8988T (cell line): ENCODE measurements around the gene FERMT3.
"Not testable (repeated sequence)": the region's sequence is repeated elsewhere in the genome, so short reads cannot be mapped to it uniquely, and the experiment has no call there.

Experiments used
- DNase-seq: peaks from one replicate; pipeline ENCODE4 v3.0.0; 2011

FERMT3 gene

GRCh38 chr11:64237484-64237951 is 31.0 kb downstream of the FERMT3 start:
- DNase-seq = no peak

DNA sequence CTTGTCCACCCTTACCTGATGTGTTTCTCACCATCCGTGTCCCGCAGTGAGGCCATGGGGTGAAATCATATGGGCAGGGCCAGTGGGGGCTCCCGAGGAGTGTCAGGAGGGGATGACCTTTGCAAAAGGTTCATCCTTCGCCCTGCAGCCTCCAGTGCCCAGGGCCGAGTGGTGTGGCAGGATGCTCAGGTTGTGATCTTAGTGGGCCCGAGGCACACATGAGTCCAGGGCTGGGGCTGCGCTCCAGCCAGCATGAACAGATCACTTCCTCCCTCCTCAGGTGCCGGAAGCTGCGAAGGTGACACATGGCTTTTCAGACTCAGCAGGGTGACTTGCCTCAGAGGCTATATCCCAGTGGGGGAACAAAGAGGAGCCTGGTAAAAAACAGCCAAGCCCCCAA is 31.6 kb downstream of the FERMT3 start:
- DNase-seq = no peak

GRCh38 chr11:64238999-64239398 is 32.5 kb downstream of the FERMT3 start:
- no peak for DNase-seq

- DNase-seq = no peak
Observed at GRCh38 chr11:64239662-64240434, 33.3 kb downstream of the FERMT3 start.

DNA sequence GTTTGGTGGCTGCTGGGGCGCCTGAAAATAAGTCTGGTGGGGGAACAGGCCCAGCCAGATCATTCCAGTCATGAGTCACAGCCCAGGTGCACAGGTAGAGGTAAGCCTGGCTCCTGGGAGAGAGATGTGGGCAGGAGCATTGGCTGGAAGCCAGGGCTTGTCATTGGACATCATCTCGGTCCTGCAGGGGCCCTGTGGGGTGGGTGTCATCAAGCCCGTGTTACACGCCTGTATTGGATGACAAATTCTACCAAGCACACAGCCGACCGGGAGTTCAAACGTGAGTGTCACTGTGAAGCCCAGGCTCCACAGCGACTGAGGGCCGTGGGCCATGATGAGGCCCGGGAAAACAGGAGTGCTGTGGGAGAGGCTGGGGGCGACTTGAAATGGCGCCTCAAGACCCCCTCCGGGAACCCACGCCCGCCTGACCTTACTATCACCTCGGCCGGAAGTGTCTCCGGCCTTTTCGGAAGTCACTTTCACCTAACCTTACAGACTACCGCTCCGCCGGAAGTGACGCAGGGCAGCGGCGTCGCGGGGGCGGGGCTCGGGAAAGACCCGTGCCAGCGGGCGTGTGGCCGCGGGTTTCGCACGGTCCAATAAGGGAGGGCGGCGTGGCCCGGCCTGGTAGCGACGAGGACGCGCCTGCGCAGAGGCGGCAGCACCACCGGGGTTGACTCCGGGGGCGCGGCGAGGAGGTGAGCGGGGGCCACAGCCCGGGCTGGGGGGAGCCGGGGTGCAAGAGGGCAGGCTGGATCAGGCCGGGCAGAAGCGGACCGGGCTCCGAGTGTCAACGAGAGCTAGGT is 34.1 kb downstream of the FERMT3 start, which contains the start of gene FKBP2:
FKBP2 (plus strand) TSS at position 661 of the 806 bp plus-strand sequence. CDS start 1,293 bp downstream, outside the sequence.
- peak; percentile 100 for DNase-seq

DNA sequence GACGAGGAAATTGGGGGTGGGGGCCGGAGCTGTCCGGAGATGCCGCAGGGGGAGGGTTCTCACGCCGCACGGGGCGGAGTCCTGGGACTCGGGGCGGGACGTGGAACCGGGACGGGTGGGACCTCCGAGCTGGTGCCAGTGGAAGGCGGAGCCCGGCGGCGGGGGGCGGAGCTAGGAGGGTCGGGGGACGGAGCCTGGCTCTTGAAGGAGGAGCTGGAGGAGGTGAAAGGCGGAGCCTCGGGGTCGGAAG is 34.6 kb downstream of the FERMT3 start:
- no peak for DNase-seq

DNA sequence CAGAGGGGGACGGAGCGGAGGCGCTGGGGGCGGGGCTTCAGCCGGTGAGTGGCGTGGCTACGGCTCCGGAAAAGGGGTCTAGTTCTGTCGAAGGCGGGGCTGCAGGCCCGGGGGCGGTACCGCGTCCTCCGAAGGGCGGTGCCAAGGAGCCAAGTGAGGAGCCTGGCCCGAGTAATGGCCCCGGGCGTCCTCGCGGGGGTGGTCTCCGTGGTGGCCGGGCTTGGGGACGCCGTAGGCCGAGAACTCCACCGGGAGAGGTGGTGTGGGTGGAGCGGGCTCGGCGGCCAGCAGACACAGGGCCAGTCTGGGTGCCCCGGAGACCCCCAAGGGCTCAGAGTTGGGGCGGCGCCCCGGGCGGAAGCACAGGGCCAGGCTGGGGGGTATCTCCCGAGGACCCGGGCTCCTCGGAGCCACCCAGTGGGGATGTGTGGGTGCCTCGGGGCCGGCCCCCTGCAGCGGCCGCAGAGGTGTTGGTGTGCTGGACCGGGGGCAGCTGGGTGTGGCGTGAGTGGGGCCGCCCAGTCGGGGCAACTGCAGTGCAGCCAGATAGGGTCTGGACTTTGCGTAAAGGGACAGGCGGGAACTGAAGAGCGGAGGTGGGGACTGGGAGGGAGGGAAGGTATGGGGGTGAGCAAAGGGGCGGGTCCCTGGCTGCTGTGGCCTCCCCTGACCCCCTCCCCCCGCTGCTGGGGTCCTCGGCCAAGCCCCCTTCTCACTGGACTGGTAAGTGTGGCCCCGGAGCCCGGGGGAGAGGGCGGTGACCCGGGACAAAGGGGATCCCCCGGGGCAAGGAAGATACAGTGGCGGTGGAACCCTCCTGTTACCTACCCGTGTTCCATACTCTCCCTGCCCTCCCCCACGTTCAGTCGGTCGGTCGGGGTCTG is 35.2 kb downstream of the FERMT3 start:
- DNase-seq = peak; percentile 97

DNA sequence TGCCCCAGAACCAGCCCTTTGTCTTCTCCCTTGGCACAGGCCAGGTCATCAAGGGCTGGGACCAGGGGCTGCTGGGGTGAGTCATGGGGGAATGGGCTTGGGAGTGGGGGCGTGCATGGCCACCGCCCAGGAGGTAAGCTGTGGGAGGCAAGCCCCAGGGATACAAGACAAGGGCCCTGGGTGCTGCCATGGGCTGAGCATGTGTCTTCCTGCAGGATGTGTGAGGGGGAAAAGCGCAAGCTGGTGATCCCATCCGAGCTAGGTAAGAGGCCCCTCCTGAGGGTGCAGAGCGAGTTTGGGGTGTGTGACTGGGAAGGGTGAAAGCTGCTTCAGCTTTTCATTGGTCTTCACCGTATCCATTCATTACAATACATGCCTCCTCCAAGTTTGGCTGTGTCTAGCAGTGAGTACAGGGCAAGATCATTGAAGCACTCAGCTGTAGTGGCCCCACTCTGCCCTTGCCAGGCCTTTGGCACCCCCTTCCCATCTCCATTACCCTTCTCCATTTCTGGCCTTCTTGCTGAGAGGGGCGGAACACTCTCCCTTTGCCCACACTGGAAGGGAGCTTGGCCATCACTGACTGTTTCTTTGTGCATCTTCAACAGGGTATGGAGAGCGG is 36.8 kb downstream of the FERMT3 start:
- no peak for DNase-seq

GRCh38 chr11:64244107-64244506 is 37.6 kb downstream of the FERMT3 start:
- DNase-seq = no peak

DNA sequence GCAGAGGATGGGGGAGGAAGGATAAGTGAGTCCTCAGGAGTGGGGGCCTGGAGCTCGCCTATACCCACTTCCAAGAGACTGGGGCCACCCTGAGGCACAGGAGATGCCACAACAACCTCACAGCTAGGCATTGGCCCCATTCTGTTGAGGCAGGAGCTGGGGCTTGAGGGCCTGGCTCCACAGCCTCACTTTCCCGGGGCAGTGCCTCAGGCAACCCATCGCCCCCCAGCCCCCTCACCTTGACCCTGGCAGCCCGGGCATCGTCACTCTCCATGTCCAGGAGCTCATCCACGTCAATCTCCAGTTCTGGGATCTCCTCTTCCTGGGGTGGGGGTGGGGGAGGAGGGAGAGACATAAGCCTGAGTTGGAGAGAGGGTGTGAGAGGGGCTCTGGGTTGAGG is 38.4 kb downstream of the FERMT3 start:
- DNase-seq = no peak

GRCh38 chr11:64245401-64245796 is 38.9 kb downstream of the FERMT3 start:
- DNase-seq = no peak

- DNase-seq = peak; percentile 95
Observed at GRCh38 chr11:64245797-64246620, 39.5 kb downstream of the FERMT3 start.

- DNase-seq = not testable (repeated sequence)
Observed at GRCh38 chr11:64246621-64246870, 40.0 kb downstream of the FERMT3 start.

- peak; percentile 99 for DNase-seq
Observed at GRCh38 chr11:64246871-64247728, 40.6 kb downstream of the FERMT3 start, which contains the start of gene PPP1R14B. PPP1R14B (minus strand) TSS chr11:64246943; CDS start chr11:64246673, 270 bp downstream.

- no peak for DNase-seq
Observed at GRCh38 chr11:64247729-64248531, 41.4 kb downstream of the FERMT3 start.

DNA sequence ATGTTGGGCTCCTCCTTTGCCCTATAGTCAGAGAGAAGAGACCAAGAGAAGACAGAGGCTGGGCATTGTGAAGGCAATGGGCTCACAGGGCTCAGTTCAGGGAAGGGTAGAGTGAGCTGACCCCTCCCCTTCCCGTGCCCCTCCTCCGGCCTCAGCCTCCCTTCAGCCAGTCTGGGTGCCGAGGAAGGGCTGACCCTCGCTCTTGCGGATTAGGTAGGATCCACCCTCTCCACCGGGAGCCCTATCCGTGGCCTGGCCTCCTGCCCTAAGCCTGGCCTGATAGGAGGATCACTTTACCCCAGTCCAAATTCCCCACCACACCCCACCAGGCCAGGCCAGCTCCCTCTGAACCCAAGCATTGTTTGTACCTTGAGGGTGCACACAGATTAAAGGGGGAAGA is 42.1 kb downstream of the FERMT3 start:
- no peak for DNase-seq

- DNase-seq = no peak
Observed at GRCh38 chr11:64249038-64249437, 42.5 kb downstream of the FERMT3 start.

- DNase-seq = no peak
Observed at GRCh38 chr11:64249563-64250414, 43.3 kb downstream of the FERMT3 start.

- DNase-seq = peak; percentile 87
Observed at GRCh38 chr11:64250415-64251015, 44.0 kb downstream of the FERMT3 start.
